GM12878 (cell line): Measurements from ENCODE around the gene FOXP1. TPM values are rescaled to one million over a fixed set of nuclear protein-coding genes. Genes with fewer than 3 reads are reported as not detected.

Source experiments
- ATAC-seq: fragments of 200-7000 bp; cut with Tn5 transposase; 3 replicates; pipeline ENCODE4 v1.9.1; 2020; ENCODE audit warnings: mild to moderate bottlenecking, moderate library complexity
- BruUV-seq: library from RNA; stranded (reverse); fragments of 400-500 nt; replicated peaks from 2 replicates; lab custom pipeline; 2021; lab: Mats Ljungman, UMichigan
- CTCF ChIA-PET: fragments of 300-600 bp; sonication (Branson Sonifier 250); formaldehyde crosslinking; extraction: SDS; loops from one replicate; lab custom pipeline; 2021; ENCODE audit warnings: inconsistent platforms; lab: Yijun Ruan, JAX
- POLR2A ChIA-PET: fragments of 350-600 bp; formaldehyde crosslinking; extraction: SDS; loops from one replicate; lab custom pipeline; 2021; ENCODE audit warnings: inconsistent platforms; lab: Charles Lee
- RAD21 ChIA-PET: fragments of 300-600 bp; sonication (Branson Sonifier 250); formaldehyde crosslinking; loops from one replicate; lab custom pipeline; 2023; ENCODE audit warnings: antibody characterized with exemption; ENCODE audit not compliant: unreplicated experiment; lab: Charles Lee
- SMC1A ChIA-PET: fragments of 300-600 bp; sonication (Branson Sonifier 250); formaldehyde crosslinking; loops from one replicate; lab custom pipeline; 2023; ENCODE audit not compliant: unreplicated experiment, uncharacterized antibody; lab: Charles Lee
- DNase-seq: peaks from one replicate; pipeline ENCODE4 v3.0.0-alpha.2; 2011; ENCODE audit warnings: low read depth, low spot score
- FAIRE-seq: peaks from 3 replicates; lab custom pipeline; 2011; peaks lifted over from hg19 to GRCh38; lab: Jason Lieb, UNC
- H2AFZ ChIP-seq: 2 replicates; pipeline ENCODE4 v1.6.0; 2011; ENCODE audit warnings: low read depth, low read length, control low read depth; ENCODE audit not compliant: control insufficient read depth
- H3K27ac ChIP-seq: 2 replicates; pipeline ENCODE4 v1.5.1; 2011; ENCODE audit warnings: control low read depth; ENCODE audit not compliant: control insufficient read depth, insufficient read depth
- H3K27me3 ChIP-seq, 2 experiments: replicated peaks in 1 of 2; 2 replicates each; pipeline versions ENCODE4 v1.6.0 to v1.6.1; 2011; ENCODE audit warnings: low read length in 1 of 2; ENCODE audit not compliant: control insufficient read depth in 2 of 2, insufficient read depth in 2 of 2
- H3K36me3 ChIP-seq, 2 experiments: 2 replicates each; pipeline ENCODE4 v1.5.1; 2011; ENCODE audit warnings: low read length in 1 of 2; ENCODE audit not compliant: control insufficient read depth in 2 of 2, insufficient read depth in 2 of 2
- H3K4me1 ChIP-seq: 2 replicates; pipeline ENCODE4 v1.6.1; 2011; ENCODE audit warnings: mild to moderate bottlenecking, low read length, moderate library complexity, mixed read lengths; ENCODE audit not compliant: control insufficient read depth, insufficient read depth
- H3K4me2 ChIP-seq: 2 replicates; pipeline ENCODE4 v1.6.0; 2011; ENCODE audit warnings: control low read depth; ENCODE audit not compliant: control insufficient read depth, insufficient read depth
- H3K4me3 ChIP-seq: fragments of 200-600 bp; sonication (generic); 2 replicates; pipeline ENCODE4 v1.5.1; 2016
- H3K79me2 ChIP-seq: 2 replicates; pipeline ENCODE4 v1.6.0; 2011; ENCODE audit warnings: low read length; ENCODE audit not compliant: control insufficient read depth, insufficient read depth
- H3K9ac ChIP-seq: 2 replicates; pipeline ENCODE4 v1.8.0; 2011; ENCODE audit warnings: low read length, control low read depth, mixed read lengths; ENCODE audit not compliant: control insufficient read depth, insufficient read depth
- H3K9me3 ChIP-seq: replicated peaks from 3 replicates; pipeline ENCODE4 v1.5.1; 2011; ENCODE audit warnings: mild to moderate bottlenecking, low read length; ENCODE audit not compliant: control insufficient read depth, insufficient read depth
- H4K20me1 ChIP-seq: 2 replicates; pipeline ENCODE4 v1.6.0; 2011; ENCODE audit not compliant: control insufficient read depth, insufficient read depth
- CHD1 ChIP-seq: IDR thresholded peaks from 2 replicates; pipeline ENCODE4 v1.6.1; 2012; ENCODE audit warnings: low read depth, low read length, improper control_type of control experiment
- EZH2 ChIP-seq: IDR thresholded peaks from 2 replicates; pipeline ENCODE4 v1.6.1; 2012; ENCODE audit warnings: low read depth, mild to moderate bottlenecking, control low read depth, inconsistent platforms, low read length, borderline replicate concordance; ENCODE audit not compliant: control insufficient read depth
- HDAC2 ChIP-seq: fragments of 200-600 bp; sonication (generic); IDR thresholded peaks from 2 replicates; pipeline ENCODE4 v1.6.1; 2017
- NR2C1 ChIP-seq: fragments of 450-650 bp; IDR thresholded peaks from 2 replicates; pipeline ENCODE4 v1.6.1; 2017; ENCODE audit warnings: antibody characterized with exemption, mild to moderate bottlenecking, moderate library complexity
- POLR2AphosphoS5 ChIP-seq: IDR thresholded peaks from 2 replicates; pipeline ENCODE4 v1.6.1; 2011; ENCODE audit warnings: mild to moderate bottlenecking, low read length, inconsistent platforms
- RUNX3 ChIP-seq: IDR thresholded peaks from 2 replicates; pipeline ENCODE4 v1.6.1; 2012; ENCODE audit warnings: low read length, inconsistent platforms
- SRF ChIP-seq, 2 experiments: IDR thresholded peaks; 2 replicates each; pipeline ENCODE4 v1.6.1; 2011; ENCODE audit warnings: low read depth in 2 of 2, low read length in 2 of 2, mild to moderate bottlenecking in 1 of 2, moderate library complexity in 1 of 2
- TAF1 ChIP-seq: IDR thresholded peaks from 2 replicates; pipeline ENCODE4 v1.6.1; 2011; ENCODE audit warnings: mild to moderate bottlenecking, low read depth, low read length, borderline replicate concordance
- ZBED1 ChIP-seq: IDR thresholded peaks from 2 replicates; pipeline ENCODE4 v1.6.1; 2016; ENCODE audit warnings: borderline replicate concordance
- ZNF24 ChIP-seq: fragments of 450-650 bp; IDR thresholded peaks from 2 replicates; pipeline ENCODE4 v1.6.1; 2017; ENCODE audit warnings: antibody characterized with exemption, mild to moderate bottlenecking
- WGBS: methylation state at CpG from one replicate; pipeline ENCODE4 v1.1.6; 2016; ENCODE audit warnings: low lambda C conversion rate; ENCODE audit not compliant: insufficient replicate concordance, insufficient coverage; ENCODE audit errors: missing lambda C conversion rate; 5-methylcytosine and 5-hydroxymethylcytosine counted together
- in situ Hi-C: fragments of 300-500 bp; cut with MboI; formaldehyde crosslinking; loops from 9 replicates; pipeline ENCODE4 v1.14.3; 2018; ENCODE audit warnings: mixed read lengths
- intact Hi-C: fragments of 100-400 bp; cut with micrococcal nuclease; formaldehyde crosslinking; loops from one replicate; pipeline ENCODE4 v1.14.2; 2022; ENCODE audit not compliant: unreplicated experiment
- polyA plus RNA-seq, 11 experiments: library from polyadenylated mRNA; depleted of rRNA in 4 of 11; unstranded in 6 of 11; stranded (reverse) in 5 of 11; fragments of >200 nt; fragmentation: Nextera tagmentation in 4 of 11; fragmentation: Illumina TruSeq in 1 of 11; extraction: Ambion mirVana in 4 of 11; extraction: Trizol in 1 of 11; gene quantifications; 1 replicate in 1 of 11; 2 replicates in 10 of 11; pipeline versions ENCODE4 v1.2.1 to v1.2.3, GENCODE V29; 2011 to 2016; ENCODE audit warnings: inconsistent platforms in 2 of 11, missing spikeins in 2 of 11, low read depth in 1 of 11
- total RNA-seq, 4 experiments: library from RNA; depleted of rRNA in 3 of 4; stranded (reverse); fragments of >200 nt in 3 of 4; fragmentation: Illumina TruSeq in 1 of 4; extraction: Trizol in 1 of 4; gene quantifications; 2 replicates each; pipeline versions ENCODE4 v1.2.1 to v1.2.3, GENCODE V29; 2013 to 2021
- TF ChIP-seq, protein P1 (sequence below): IDR thresholded peaks from 2 replicates; pipeline ENCODE4 v1.6.1; 2012; ENCODE audit warnings: low read depth, low read length, improper control_type of control experiment
- TF ChIP-seq, protein P2 (sequence below): fragments of 150-350 bp; IDR thresholded peaks from 2 replicates; pipeline ENCODE4 v1.6.1; 2014; ENCODE audit warnings: mild to moderate bottlenecking, low read depth, low read length
- TF ChIP-seq, protein P3 (sequence below): IDR thresholded peaks from 2 replicates; pipeline ENCODE4 v1.6.1; 2011; ENCODE audit warnings: low read depth, low read length, improper control_type of control experiment, borderline replicate concordance

FOXP1 gene
- total and polyA plus RNA-seq, 10 of the 15 experiments (the other 5 are each of a cell fraction or from before 2014, with no cell fraction given) = 0.05 to 1.6 (median 0.20) TPM; not detected in 1

DNA sequence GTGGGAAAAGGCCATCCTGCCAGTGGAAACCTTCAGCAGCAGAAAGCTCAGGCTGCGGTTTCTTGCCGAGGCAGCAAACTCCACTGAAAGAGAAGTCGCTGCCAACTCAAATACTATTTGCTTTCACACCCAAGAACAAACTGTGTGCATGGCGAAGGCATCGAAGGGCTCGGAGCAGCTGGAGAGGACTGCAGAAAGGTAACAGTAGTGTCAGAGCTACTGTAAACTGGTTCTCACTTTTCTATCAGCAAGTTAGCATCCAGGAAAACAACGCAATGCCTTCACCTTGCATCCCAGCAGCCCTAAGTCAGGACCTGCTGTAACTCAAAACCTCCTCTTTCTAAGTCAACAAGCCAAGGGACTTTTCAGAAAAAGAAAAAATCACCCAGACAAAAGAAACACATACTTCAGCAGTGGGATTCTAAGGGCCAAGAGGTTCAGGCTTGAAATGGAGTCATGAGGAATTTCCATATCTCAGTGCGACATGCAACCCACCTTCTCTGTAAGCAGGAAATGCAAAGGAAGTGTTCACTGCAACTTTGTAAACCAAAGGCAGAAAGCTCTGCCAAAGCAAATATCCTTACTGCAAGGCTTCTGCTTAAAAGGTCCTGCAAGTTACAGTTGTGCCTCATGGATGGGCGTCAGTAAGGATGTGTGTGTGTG lies 193.5 kb downstream of the FOXP1 start:
- Histone ChIP-seq H3K9ac (no peak overlapping the region), H3K27me3 (no peaks in the 10 kb centered on the region), H3K4me1 (peaks cover 27% of the 10 kb centered on the region), H3K79me2 (no peaks in the 10 kb centered on the region), H3K9me3 (no peaks in the 10 kb centered on the region), H3K36me3 (no peaks in the 10 kb centered on the region), H4K20me1 (no peaks in the 10 kb centered on the region), H3K4me3 (no peak overlapping the region), H3K27ac (no peak overlapping the region), H2AFZ (peak overlapping the region; percentile 46), H3K4me2 (peak overlapping the region; percentile 11; the same call in 1 of the 2 replicates)
- 0 out of 2 replicates have a peak, but pooled peaks have one; percentile 21 for TF ChIP-seq RUNX3
- no peak for TF ChIP-seq EZH2
- SMC1A ChIA-PET = interaction anchor here (0.6 to 2.1 kb wide), 2 partner anchors 13 to 148 kb away, joined by 4 to 6 read pairs; no protein-coding TSS in a partner anchor
- CTCF ChIA-PET = interaction anchor here (0.7 kb wide), 1 partner anchor 196 kb away, joined by 3 read pairs; no protein-coding TSS in a partner anchor
- DNase-seq (no peak), ATAC-seq (no peak), FAIRE-seq (peak; percentile 7)
- no TSS peak for BruUV-seq
- intact Hi-C loops = loop anchor here (5.0 kb wide), 1 partner anchor 378 kb away; no protein-coding TSS in a partner anchor
- POLR2A ChIA-PET = interaction anchor here (0.6 kb wide), 1 partner anchor 292 kb away, joined by 3 read pairs; no protein-coding TSS in a partner anchor
- in situ Hi-C loops = loop anchor here (10.0 kb wide), 1 partner anchor 305 kb away; no protein-coding TSS in a partner anchor
- WGBS = 91% methylated on average over 9 of the region's 9 CpGs
- RAD21 ChIA-PET = no interaction called here

DNA sequence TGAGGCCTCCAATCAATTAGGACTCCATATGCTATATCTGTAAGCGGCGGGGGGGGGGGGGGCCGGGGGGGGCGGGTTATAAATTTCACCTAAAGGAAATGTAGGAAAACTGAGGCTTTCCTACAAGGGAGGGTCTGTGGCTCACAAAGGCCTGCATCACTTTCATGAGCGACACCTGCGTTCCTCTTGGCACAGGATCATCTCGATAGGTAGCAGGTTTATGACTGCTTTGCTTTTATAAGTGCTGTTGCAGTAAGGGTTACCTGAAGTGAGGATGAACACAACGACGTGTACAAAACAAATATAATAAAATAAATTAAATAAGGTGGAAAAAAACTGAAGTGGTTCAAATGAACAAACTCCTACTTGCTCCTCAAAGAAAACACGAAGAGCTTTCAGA lies 194.3 kb downstream of the FOXP1 start:
- ChIA-PET RAD21 (interaction anchor here (1.0 kb wide), 1 partner anchor 9 kb away, joined by 7 read pairs; no protein-coding TSS in a partner anchor), SMC1A (interaction anchor here (1.4 to 1.6 kb wide), 2 partner anchors 8 to 12 kb away, joined by 3 to 10 read pairs; no protein-coding TSS in a partner anchor), POLR2A (interaction anchor here (0.6 kb wide), 1 partner anchor 293 kb away, joined by 3 read pairs; no protein-coding TSS in a partner anchor), CTCF (interaction anchor here (0.7 kb wide), 1 partner anchor 8 kb away, joined by 3 read pairs; no protein-coding TSS in a partner anchor)
- no peak overlapping the region for H3K4me2 ChIP-seq
- BruUV-seq = no TSS peak
- no peak overlapping the region for H3K4me3 ChIP-seq
- intact Hi-C loops (no loop called here), in situ Hi-C loops (no loop called here)
- no peaks in the 10 kb centered on the region for H4K20me1 ChIP-seq
- H3K27me3 ChIP-seq = no peaks in the 10 kb centered on the region
- DNase-seq = no peak
- FAIRE-seq = no peak
- H3K27ac ChIP-seq = no peak overlapping the region
- H3K36me3 ChIP-seq = no peaks in the 10 kb centered on the region
- H3K9me3 ChIP-seq = no peaks in the 10 kb centered on the region
- no peak for ATAC-seq
- H3K4me1 ChIP-seq = peaks cover 27% of the 10 kb centered on the region
- 50% methylated on average over 7 of the region's 10 CpGs for WGBS
- no peaks in the 10 kb centered on the region for H3K79me2 ChIP-seq
- H3K9ac ChIP-seq = no peak overlapping the region
- no peak overlapping the region for H2AFZ ChIP-seq
- TF ChIP-seq TAF1 = no peak
- TF ChIP-seq, protein P1, sequence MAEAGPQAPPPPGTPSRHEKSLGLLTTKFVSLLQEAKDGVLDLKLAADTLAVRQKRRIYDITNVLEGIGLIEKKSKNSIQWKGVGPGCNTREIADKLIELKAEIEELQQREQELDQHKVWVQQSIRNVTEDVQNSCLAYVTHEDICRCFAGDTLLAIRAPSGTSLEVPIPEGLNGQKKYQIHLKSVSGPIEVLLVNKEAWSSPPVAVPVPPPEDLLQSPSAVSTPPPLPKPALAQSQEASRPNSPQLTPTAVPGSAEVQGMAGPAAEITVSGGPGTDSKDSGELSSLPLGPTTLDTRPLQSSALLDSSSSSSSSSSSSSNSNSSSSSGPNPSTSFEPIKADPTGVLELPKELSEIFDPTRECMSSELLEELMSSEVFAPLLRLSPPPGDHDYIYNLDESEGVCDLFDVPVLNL = no peak
- TF ChIP-seq, protein P2, sequence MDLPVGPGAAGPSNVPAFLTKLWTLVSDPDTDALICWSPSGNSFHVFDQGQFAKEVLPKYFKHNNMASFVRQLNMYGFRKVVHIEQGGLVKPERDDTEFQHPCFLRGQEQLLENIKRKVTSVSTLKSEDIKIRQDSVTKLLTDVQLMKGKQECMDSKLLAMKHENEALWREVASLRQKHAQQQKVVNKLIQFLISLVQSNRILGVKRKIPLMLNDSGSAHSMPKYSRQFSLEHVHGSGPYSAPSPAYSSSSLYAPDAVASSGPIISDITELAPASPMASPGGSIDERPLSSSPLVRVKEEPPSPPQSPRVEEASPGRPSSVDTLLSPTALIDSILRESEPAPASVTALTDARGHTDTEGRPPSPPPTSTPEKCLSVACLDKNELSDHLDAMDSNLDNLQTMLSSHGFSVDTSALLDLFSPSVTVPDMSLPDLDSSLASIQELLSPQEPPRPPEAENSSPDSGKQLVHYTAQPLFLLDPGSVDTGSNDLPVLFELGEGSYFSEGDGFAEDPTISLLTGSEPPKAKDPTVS = no peak
- no peak for TF ChIP-seq NR2C1
- TF ChIP-seq ZBED1 = no peak
- TF ChIP-seq ZNF24 = no peak
- TF ChIP-seq, protein P3, sequence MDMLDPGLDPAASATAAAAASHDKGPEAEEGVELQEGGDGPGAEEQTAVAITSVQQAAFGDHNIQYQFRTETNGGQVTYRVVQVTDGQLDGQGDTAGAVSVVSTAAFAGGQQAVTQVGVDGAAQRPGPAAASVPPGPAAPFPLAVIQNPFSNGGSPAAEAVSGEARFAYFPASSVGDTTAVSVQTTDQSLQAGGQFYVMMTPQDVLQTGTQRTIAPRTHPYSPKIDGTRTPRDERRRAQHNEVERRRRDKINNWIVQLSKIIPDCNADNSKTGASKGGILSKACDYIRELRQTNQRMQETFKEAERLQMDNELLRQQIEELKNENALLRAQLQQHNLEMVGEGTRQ = no peak
- no peak for TF ChIP-seq CHD1
- TF ChIP-seq POLR2AphosphoS5 = no peak
- TF ChIP-seq HDAC2 = no peak
- no peak for TF ChIP-seq SRF (IDR thresholded peaks at IDR 0.05; ENCODE audit: low read depth in 2 of 2, low read length in 2 of 2)
